ENCODE data around the gene SORBS1. TPM values are rescaled to one million over a fixed set of nuclear protein-coding genes. Genes with fewer than 3 reads are reported as not detected.

The SORBS1 gene
- total RNA-seq, 1 donor from 2014 or later = 5.1 TPM

GRCh38 chr10:95382596-95382995 lies 178.6 kb downstream of the SORBS1 start:
- Mint-ChIP-seq H3K27me3 (ENCODE audit: low read depth, unreplicated experiment) (peaks cover 8% of the 10 kb centered on the region), H3K36me3 (ENCODE audit: low read depth, unreplicated experiment) (peaks cover 3% of the 10 kb centered on the region), H3K4me3 (ENCODE audit: unreplicated experiment) (no peak overlapping the region), H3K4me1 (ENCODE audit: low read depth, unreplicated experiment) (peaks cover 4% of the 10 kb centered on the region), H3K27ac (ENCODE audit: unreplicated experiment) (no peak overlapping the region), H3K9me3 (ENCODE audit: unreplicated experiment) (no peaks in the 10 kb centered on the region)
- no peak overlapping the region for H3K4me3 ChIP-seq (ENCODE audit: insufficient read depth, low read depth, low read length)
- no peak overlapping the region for H3K9ac ChIP-seq (ENCODE audit: low read length)
- H3K36me3 ChIP-seq (ENCODE audit: insufficient read depth, low read length) = no peaks in the 10 kb centered on the region
- H3K4me1 ChIP-seq (ENCODE audit: insufficient read depth, low read length) = no peaks in the 10 kb centered on the region
- H3K4me2 ChIP-seq (ENCODE audit: low read length) = no peak overlapping the region
- TF ChIP-seq CTCF (IDR thresholded peaks at IDR 0.05; ENCODE audit: insufficient read depth, low read depth, low read length) (no peak), EZH2 (IDR thresholded peaks at IDR 0.05; ENCODE audit: insufficient read depth, low read length) (no peak)
- H4K20me1 ChIP-seq (ENCODE audit: insufficient read depth, low read length) = no peaks in the 10 kb centered on the region
- H3K27ac ChIP-seq (ENCODE audit: low read depth, low read length) = no peak overlapping the region
- H2AFZ ChIP-seq (ENCODE audit: low read depth, low read length) = no peak overlapping the region
- FAIRE-seq = no peak
- H3K27me3 ChIP-seq (ENCODE audit: insufficient read depth, low read length) = no peaks in the 10 kb centered on the region
- no peaks in the 10 kb centered on the region for H3K79me2 ChIP-seq (ENCODE audit: insufficient read depth, low read length)
- no peaks in the 10 kb centered on the region for H3K9me3 ChIP-seq (ENCODE audit: insufficient read depth, low read depth, low read length)
- DNase-seq (ENCODE audit: low read depth) = no peak

GRCh38 chr10:95382174-95382573 lies 179.0 kb downstream of the SORBS1 start:
- H3K36me3 ChIP-seq (ENCODE audit: insufficient read depth, low read length) = no peaks in the 10 kb centered on the region
- Mint-ChIP-seq H3K27ac (ENCODE audit: unreplicated experiment) (no peak overlapping the region), H3K4me3 (ENCODE audit: unreplicated experiment) (no peak overlapping the region), H3K36me3 (ENCODE audit: low read depth, unreplicated experiment) (peaks cover 3% of the 10 kb centered on the region), H3K4me1 (ENCODE audit: low read depth, unreplicated experiment) (peaks cover 4% of the 10 kb centered on the region), H3K27me3 (ENCODE audit: low read depth, unreplicated experiment) (peaks cover 8% of the 10 kb centered on the region), H3K9me3 (ENCODE audit: unreplicated experiment) (no peaks in the 10 kb centered on the region)
- no peaks in the 10 kb centered on the region for H3K27me3 ChIP-seq (ENCODE audit: insufficient read depth, low read length)
- no peak overlapping the region for H3K4me2 ChIP-seq (ENCODE audit: low read length)
- H3K27ac ChIP-seq (ENCODE audit: low read depth, low read length) = no peak overlapping the region
- no peaks in the 10 kb centered on the region for H3K9me3 ChIP-seq (ENCODE audit: insufficient read depth, low read depth, low read length)
- no peaks in the 10 kb centered on the region for H3K79me2 ChIP-seq (ENCODE audit: insufficient read depth, low read length)
- H2AFZ ChIP-seq (ENCODE audit: low read depth, low read length) = no peak overlapping the region
- no peak overlapping the region for H3K9ac ChIP-seq (ENCODE audit: low read length)
- H3K4me1 ChIP-seq (ENCODE audit: insufficient read depth, low read length) = no peaks in the 10 kb centered on the region
- TF ChIP-seq CTCF (IDR thresholded peaks at IDR 0.05; ENCODE audit: insufficient read depth, low read depth, low read length) (no peak), EZH2 (IDR thresholded peaks at IDR 0.05; ENCODE audit: insufficient read depth, low read length) (no peak)
- FAIRE-seq = no peak
- no peak overlapping the region for H3K4me3 ChIP-seq (ENCODE audit: insufficient read depth, low read depth, low read length)
- no peaks in the 10 kb centered on the region for H4K20me1 ChIP-seq (ENCODE audit: insufficient read depth, low read length)
- no peak for DNase-seq (ENCODE audit: low read depth)

- Histone ChIP-seq H3K4me2 (ENCODE audit: low read length) (no peak overlapping the region), H3K27me3 (ENCODE audit: insufficient read depth, low read length) (no peaks in the 10 kb centered on the region), H3K79me2 (ENCODE audit: insufficient read depth, low read length) (no peaks in the 10 kb centered on the region), H2AFZ (ENCODE audit: low read depth, low read length) (no peak overlapping the region), H3K36me3 (ENCODE audit: insufficient read depth, low read length) (no peaks in the 10 kb centered on the region), H4K20me1 (ENCODE audit: insufficient read depth, low read length) (no peaks in the 10 kb centered on the region), H3K4me3 (ENCODE audit: insufficient read depth, low read depth, low read length) (no peak overlapping the region), H3K9me3 (ENCODE audit: insufficient read depth, low read depth, low read length) (no peaks in the 10 kb centered on the region), H3K9ac (ENCODE audit: low read length) (no peak overlapping the region), H3K4me1 (ENCODE audit: insufficient read depth, low read length) (no peaks in the 10 kb centered on the region), H3K27ac (ENCODE audit: low read depth, low read length) (no peak overlapping the region)
- Mint-ChIP-seq H3K9me3 (ENCODE audit: unreplicated experiment) (no peaks in the 10 kb centered on the region), H3K36me3 (ENCODE audit: low read depth, unreplicated experiment) (no peaks in the 10 kb centered on the region), H3K4me1 (ENCODE audit: low read depth, unreplicated experiment) (peaks cover 4% of the 10 kb centered on the region), H3K4me3 (ENCODE audit: unreplicated experiment) (no peak overlapping the region), H3K27me3 (ENCODE audit: low read depth, unreplicated experiment) (no peaks in the 10 kb centered on the region), H3K27ac (ENCODE audit: unreplicated experiment) (no peak overlapping the region)
- TF ChIP-seq CTCF (IDR thresholded peaks at IDR 0.05; ENCODE audit: insufficient read depth, low read depth, low read length) = no peak
- no peak for TF ChIP-seq EZH2 (IDR thresholded peaks at IDR 0.05; ENCODE audit: insufficient read depth, low read length)
- no peak for DNase-seq (ENCODE audit: low read depth)
- FAIRE-seq = no peak
Observed at GRCh38 chr10:95377950-95378349, 183.2 kb downstream of the SORBS1 start.

All from astrocyte (in vitro differentiated cells and primary cell).